IPS DF 4.7 (cell line): ENCODE data around the gene CCM2.

Source experiments
- DNase-seq: peaks from one replicate; pipeline ENCODE4 v3.0.0-alpha.2; 2013; ENCODE audit warnings: low spot score; ENCODE audit errors: extremely low read depth

The CCM2 gene

DNA sequence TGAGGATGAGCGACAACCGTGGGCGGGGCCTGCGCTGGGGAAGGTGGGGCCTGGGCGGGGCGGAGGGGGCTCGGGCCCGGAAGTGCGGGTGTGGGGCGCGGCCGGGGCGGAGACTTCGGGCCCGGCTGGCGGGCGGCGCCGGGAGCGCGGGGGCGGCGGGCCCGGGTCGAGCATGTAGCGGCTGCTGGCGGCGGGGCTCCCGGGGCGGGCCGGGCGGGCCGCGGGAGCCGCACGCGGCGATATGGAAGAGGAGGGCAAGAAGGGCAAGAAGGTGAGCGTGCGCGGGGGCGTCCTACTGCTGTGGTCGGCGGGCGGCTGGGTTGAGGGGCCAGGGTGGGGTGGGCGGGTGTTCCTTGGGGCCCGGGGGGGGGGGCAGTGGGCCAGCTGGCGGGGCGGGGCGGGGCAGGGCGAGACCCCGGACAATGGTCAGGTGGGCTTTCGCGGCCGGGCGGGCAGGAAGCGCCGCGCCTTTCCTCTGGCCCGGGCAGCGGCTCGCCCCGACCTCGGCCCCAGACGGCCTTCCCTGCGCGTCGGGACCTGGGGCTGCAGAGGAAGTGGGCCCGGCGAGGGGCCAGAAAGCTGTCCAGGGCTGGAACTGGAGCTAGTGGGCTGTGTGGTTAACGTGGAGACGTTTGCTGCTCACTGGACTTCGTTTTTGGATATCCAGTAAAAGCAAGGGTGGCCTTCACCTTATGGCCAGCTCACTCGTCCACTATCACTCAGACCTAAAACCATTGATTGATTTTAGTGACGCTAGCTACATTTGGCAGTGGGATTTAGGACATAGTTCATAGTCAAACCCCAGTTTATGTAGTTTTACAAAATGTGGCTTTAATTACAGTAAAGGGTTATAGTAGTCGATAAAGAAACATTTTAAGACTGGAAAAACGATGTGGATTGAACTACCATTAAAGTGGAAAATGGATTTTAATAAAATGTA, at the start of gene CCM2:
TSS of gene CCM2 (plus strand) at position 109 of the 940 bp plus-strand sequence. CDS start at position 242, 133 bp downstream.
- no peak for DNase-seq

DNA sequence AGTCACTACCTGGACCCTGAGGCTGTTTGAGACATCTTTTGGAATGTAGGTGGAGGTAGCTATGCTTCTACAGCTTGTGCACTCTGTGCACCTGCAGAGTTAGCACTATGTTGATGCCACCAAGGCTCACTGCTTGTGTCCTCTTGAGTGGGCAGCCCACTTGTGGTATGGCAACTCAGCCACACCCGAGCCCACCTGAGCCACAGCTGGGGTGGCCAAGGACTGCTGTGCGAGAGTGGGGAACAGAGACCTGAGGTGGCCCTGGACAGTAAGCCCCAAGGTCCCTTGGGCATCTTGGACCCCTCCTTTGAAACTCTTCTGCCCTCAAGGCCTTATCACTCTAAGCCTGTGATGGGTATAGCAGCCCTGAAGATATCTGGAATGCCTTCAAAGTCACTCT, 46.8 kb upstream of the CCM2 start:
- no peak for DNase-seq

DNA sequence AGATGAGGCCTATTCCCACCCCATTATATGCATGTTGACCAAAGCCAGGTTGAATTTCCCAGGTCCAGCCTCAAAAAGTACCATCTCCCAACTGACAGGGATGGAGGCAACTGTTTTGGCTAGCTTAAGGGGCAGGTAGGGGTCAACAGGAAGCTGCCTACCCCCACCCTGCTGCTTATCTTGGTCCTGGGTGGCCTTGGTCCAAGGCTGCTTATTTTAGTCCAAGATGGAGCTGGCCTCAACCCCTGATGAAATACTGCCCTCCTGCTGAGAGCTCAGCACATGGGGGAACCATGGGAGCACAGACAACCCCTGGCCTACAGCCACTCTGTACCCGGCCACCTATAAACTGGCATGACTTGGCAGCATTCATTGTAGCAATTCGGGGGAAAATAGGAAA, 44.3 kb upstream of the CCM2 start:
- no peak for DNase-seq

DNA sequence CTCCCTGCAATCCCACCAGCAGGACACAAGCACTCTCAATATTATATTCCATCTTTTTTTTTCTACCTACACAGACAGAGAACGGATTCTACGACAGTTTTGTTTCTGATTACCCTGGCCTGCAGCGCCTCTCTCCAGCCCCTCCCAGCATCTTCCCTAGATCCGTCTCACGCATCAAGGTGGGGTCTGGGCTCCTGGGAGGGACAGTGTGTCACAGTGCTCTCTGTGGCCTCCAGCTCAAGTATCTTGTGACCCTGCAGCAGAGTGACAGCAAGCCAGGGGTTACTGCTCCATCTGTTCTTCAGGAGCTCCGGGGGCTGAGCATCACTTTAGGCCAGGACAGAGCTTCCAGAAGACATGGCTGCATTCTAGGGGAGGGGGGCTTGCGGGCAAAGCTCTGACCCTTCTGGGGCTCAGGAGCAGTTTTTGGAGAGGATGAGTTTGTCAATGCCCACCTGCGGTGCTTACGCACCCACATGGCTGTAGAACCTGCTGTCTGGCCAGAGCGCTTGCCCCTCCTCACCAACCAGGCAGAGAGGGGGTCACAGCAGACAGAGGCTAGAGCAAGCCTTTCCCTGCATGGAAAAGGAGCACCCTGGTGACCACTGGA, 43.7 kb upstream of the CCM2 start:
- no peak for DNase-seq

DNA sequence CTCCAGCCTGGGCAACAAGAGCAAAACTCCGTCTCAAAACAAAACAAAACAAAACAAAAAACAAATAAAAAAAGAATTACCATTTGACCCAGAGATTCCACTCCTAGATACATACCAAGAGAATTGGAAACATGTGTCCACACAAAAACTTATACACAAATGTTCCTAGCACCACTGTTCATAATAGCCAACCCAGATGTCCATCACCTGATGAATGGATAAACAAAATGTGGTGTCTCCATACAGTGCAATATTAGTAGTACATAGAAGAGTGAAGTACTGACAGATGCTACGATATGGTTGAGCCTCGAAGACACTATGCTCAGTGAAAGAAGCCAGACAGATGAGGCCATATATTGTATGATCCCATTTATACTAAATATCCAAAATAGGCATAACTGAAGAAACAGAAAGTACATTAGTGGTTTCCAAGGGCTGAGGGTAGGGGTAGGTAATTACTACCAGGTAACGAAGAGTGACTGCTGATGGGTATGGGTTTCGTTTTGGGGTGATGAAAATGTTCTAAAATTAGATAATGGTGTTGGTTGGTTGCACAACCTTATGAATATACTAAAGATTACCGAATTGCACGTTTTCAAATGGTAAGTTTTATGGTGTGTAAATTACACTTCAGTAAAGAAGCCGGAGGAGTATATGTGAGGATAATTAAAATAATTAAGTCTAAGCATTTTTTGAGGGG, 41.2 kb upstream of the CCM2 start:
- no peak for DNase-seq

DNA sequence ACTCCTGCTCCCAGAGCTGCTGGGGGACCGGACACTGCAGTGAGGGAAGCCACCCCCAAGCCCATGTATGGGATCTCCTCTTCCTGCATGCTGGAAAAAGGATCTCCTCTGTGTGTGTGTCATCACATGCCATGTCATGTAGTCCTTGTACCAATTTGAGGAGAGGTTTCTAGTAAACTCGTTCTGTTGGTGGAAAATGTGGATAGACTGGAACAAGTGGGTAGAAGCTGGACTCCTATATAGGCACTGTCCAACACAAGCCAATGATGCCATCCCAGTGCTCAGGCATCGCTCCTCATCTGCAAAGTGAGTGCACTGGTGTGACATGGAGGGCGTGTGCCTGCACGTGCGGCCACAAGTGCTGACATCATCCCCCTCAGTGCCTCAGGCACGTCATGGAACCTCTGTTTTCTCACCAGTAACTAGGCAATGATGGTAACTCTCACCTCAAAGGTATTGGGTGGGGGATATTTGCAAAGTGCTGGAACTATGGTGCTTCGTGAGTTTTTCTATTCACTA, 40.5 kb upstream of the CCM2 start:
- no peak for DNase-seq

DNA sequence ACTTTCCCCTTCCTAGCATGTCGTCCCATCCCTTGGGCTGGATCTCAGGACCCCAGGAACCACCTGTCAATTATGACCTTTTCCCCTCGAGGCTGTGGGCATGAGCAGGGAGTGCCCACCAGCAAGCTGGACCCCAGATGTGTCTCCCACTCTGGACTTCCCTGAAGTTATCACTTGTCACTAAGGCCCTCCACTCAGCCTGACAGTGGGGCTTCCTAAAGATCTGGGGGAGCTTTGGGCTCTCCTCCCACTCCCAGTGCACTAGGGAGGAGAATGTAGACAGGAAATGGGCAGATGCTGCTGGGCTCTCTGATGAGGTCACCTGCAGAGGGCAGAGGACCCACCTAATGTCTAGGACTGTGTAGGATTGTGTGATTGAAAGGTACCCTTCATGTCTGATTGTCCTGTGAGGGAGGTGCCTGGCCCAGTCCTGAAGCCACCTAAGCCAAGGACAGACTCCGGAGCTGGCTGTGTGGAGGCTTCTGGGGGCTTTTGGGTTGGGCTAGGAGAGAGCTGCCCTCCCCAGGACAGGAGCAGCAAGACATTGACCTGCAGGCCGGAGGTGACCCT, 39.9 kb upstream of the CCM2 start:
- DNase-seq = no peak

DNA sequence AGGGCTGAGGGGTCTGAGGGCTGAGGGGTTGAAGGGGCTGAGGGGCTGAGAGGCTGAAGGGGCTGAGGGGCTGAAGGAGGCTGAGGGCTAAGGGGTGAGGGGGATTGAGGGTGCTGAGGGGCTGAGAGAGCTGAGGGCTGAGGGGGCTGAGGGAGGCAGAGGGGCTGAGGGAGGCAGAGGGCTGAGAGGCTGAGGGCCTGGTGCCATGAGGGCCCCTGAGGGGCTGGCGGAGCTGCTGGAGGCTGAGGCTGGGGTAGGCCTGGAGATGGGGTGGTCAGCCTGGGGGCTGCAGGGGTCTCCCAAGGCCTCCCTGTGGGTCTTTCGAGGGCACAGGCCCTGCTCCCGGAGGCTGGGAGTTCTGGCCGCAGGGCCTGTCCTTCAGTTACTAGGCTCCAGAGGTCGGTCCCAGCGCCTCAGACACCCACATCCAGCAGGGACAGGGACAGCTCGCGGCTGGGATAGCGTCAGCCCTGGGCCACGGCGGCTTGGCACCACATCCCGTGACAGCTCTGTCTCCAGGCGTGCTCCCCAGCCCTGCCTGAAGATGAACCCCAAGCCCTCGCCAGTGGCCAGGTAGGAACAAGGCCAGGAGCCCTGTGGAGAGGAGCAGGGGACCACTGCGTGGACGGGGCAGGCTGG, 38.0 kb upstream of the CCM2 start:
- DNase-seq = no peak

DNA sequence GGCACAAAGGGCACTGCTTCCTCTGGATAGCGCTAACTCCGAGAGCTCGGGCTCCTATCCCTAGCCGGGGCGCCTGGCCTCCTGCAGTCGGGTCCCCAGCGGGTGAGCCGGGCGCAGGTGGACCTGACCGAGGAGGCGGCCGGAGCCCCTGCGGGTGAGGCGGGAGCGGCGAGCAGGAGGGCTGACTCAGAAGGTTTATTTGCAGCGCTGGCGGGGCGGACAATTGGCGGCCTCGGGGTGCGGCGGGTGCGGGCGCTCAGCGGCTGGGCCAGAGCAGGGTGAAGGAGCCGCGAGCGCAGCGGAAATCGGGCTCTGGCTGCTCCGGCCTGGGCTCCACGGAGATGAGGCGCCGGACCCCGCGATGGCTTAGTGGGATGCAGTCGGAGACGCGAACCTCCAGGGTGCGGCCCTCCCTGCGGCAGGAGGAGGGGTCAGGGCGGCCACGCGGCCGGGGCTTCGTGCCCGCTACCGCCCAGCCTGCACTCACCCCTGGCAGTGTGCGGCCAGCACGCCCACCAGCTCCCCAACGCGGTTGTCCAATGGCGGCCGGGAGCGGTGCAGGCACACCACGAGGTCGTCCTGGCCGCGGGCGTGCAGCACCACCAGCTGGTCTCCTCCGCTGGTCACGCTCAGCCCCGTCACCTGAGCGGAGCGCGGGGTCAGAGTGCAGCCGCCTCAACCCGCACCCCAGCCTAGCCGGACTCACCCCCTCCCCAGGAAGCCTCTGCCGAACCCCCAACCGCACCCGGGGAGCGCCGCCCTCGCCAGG, 37.3 kb upstream of the CCM2 start:
- no peak for DNase-seq

DNA sequence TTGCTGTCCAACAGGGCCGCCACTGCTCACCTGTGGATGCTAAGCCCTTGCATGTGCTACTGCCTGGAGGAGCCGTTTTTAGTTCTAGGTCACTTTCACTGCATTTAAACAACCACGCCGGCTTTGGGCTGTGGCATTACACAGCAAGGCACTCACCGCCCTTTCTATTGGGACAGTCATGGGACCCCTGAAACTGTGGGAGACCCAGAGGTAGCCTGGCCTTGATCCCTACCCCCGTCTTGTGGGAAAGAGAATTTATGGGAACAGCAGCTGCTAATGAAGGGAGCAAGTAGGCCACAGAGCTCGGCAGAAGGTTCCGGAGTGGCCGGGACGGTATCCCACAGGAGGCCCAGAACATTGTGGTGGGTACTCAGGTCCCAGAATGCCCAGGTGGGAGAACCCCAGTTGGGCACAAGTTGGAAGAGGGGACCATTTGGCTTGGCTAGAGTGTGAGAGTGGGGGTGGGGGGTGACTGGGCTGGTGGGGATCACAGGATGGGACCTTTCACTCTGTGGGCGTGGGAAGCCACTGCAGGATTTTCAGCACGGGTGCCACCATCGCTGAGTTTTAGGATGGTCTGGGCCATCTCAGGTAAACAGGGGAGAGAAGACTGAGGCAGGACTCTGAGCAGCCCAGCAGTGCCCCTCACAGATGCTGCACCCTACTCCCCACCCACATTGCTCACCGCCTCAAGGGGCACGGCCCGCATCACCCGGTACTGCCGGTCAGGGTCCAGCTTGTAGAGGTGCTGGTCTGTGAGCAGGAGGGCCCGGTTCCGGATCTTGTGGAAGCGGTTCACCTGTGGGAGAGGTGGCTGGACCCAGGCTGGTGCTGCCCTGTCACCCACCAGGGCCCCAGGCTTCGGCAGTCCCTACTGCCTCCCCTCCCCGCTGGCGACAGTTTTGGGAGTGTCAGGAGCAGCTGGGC, 36.4 kb upstream of the CCM2 start:
- no peak for DNase-seq

DNA sequence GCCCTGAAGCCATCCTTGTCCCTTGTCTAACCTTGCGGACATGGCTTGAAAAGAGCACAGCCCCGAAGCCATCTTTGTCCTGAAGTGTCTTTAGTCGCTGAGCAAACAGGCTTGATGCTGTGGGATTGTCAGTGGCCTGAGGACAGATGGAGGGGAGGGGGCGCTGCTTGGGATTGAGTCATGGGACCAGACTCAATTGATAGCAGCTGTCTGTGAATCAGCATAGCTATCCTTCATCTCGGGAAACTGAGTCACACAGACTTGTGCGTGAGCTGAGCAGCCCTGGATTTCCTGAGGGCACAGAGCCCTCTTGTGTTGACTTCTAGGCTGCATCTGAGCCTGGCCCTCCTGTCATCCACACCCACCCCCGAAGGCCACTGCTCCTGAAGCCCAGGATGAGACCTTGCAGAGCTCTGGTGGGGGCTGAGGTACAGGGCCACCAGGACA, 35.6 kb upstream of the CCM2 start:
- DNase-seq = no peak

DNA sequence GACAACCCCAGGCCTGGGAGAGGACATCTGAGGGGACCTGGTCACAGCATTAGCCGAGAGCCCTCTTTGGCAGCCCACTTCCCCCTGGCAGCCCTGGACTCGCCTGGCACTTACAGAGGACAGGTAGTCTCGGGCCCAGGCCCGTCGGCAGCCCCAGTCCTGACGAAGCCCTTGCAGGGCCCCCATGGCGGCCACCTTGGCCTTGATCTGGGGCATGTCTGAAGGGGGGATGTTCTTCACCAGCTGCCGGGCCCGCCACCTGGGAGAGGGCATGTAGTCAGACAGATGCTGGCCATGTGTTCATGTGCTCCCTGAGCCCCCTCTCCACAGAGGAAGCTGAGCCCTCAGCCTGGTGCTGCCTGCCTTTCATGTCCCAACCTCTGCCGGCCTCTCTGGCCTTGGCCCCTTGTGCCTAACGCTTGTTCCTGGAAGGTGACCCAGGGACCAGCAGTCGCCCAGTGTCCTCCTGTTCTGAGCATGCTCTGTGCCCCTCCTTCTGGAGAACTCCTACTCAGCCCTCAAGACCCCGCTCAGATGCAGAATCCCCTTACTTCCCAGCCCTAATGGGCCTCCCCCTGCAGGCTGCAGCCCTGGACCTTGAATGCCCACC, 35.1 kb upstream of the CCM2 start:
- no peak for DNase-seq

DNA sequence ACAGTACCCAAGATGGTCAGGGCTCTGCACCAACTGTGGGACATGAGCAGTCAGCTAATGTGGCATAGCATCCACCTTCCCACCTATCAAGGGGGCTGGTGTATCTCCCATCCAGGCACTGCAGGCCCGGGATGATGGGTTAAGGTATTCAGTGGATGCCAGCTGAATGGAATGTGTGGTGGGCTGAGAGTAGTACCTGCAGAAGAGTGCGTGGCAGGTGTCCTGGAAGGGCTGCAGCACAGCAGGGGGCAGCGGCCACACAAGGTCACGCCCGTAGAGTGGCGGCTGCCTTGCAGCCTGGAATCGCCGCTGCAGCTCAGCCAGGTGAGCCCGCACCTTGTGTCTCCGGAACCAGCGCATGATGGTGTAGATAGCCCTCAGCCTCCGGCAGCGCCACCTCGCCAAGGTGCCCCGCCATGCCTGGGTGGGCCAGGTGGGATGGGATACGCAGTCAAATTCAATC, 34.5 kb upstream of the CCM2 start:
- DNase-seq = no peak

DNA sequence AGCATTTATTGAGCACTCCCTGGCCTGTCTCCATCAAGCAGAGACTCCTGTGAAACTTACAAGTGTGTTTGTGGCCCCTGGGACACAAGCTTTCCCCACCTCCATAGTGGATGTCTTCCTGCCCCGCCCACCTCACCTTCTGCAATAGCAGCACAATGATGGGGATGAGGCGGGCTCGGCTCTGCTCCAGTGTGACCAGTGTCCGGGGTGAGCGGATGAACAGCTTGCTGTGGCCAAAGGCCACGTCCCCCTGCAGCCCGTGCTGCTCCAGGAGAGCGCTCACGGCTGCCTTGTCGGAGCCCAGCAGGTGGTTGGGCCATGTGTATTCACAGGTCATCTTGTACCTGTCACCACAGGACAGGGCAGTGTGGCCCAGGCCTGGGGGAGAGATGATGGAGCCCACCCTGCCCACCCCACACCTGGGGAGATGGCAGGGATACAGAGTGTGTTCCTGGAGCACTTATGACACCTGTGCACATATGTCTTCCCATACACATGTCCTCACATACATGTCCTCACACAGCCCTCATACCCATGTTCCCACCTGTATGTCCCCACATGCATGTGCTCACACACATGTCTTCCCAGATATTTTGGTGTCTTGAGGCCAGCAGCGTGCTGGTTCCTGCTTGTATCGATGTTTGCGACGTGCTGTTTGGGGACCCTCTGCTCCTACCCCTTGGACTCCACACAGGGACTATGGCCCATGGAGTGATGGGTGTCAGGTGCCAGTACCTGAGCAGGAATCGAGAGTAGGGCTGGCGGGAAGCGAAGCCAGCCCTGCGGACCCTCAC, 33.9 kb upstream of the CCM2 start:
- DNase-seq = no peak

DNA sequence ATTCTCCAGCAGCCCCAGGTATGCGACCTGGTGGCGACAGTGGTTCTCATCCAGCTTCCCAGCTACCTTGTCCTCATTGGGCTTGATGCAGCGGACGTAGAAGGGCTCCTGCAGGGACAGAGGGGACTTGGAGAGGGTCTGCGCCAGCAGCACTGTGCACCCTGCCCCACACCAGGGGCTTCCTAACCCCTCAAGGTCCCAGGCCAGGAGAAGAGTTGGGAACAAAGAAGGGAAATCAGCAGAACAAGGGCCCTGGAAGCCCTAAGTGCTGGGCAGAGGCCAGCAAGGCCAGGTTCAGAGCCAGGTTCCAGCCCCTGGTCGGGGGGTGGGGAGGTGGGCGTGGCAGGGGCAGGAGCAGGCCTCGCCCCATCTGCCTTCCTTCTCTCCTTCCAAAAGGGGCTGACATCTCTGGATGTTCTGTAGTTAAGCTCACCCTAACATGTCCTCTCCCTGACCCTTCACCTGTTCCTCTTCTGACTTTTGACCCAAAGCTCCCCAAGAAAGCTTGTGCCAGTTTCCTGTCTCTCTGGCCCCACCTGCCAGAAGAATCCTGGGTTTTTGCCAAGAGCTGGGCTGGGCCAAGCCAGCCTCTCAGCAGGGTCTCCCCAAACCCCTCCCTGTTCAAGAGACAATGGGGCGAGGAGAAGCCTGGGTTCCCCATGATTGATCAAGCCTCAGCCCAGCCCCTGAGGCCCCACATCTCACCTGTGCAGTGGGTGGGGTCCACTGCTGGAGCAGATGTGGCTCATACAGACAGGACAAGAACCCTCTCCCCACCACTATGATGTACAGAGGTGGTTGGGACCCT, 33.1 kb upstream of the CCM2 start:
- no peak for DNase-seq

DNA sequence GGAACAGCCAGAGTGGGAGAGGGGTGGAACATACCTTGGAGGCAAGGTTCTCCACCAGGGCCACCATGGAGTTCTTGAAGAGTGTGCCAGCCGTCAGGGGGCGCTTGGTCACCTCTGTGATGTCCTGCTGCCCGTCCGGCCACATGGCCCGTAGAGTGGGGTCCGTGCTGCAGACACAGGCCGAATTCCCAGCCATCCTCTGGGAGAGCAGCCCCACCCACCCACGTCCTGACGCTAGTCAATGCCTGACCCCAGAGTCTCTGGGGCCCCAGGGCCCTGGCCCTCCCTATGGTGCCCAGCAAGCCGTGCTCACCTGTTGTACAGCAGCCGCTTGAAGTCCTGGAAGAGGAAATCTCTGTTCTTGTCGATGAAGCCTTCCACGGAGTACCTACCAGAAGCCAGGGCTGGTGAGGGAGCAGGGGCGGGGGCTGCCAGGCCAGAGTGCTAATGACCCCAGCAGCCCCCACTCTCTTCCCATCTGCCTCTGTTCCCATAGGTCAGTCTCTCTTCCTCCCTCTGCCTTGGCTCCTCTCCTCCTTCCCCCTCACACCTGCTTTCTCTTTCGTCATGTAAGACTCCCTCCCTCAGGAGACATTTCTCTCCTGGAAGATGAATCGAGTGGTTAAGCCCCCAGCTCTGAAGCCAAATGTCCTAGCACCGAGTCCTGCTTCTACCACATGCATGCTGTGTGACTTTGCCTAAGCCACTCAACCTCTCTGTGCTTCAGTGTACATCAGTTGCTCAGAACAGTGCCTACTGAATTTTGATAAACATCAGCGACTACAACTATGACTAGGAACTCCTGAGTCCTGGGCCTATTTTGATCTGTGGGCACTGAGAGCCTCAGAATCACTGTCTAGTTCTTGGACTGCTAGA, 32.2 kb upstream of the CCM2 start:
- DNase-seq = no peak
